GM12878 (cell line): ENCODE measurements around the gene HOOK2. TPM values are rescaled to one million over a fixed set of nuclear protein-coding genes. Genes with fewer than 3 reads are reported as not detected.

Experiments used
- ATAC-seq: fragments of 200-7000 bp; cut with Tn5 transposase; 3 replicates; pipeline ENCODE4 v1.9.1; 2020; ENCODE audit warnings: mild to moderate bottlenecking, moderate library complexity
- BruUV-seq: library from RNA; stranded (reverse); fragments of 400-500 nt; replicated peaks from 2 replicates; lab custom pipeline; 2021; lab: Mats Ljungman, UMichigan
- CTCF ChIA-PET: fragments of 300-600 bp; sonication (Branson Sonifier 250); formaldehyde crosslinking; extraction: SDS; loops from one replicate; lab custom pipeline; 2021; ENCODE audit warnings: inconsistent platforms; lab: Yijun Ruan, JAX
- POLR2A ChIA-PET: fragments of 350-600 bp; formaldehyde crosslinking; extraction: SDS; loops from one replicate; lab custom pipeline; 2021; ENCODE audit warnings: inconsistent platforms; lab: Charles Lee
- RAD21 ChIA-PET: fragments of 300-600 bp; sonication (Branson Sonifier 250); formaldehyde crosslinking; loops from one replicate; lab custom pipeline; 2023; ENCODE audit warnings: antibody characterized with exemption; ENCODE audit not compliant: unreplicated experiment; lab: Charles Lee
- SMC1A ChIA-PET: fragments of 300-600 bp; sonication (Branson Sonifier 250); formaldehyde crosslinking; loops from one replicate; lab custom pipeline; 2023; ENCODE audit not compliant: unreplicated experiment, uncharacterized antibody; lab: Charles Lee
- DNase-seq: peaks from one replicate; pipeline ENCODE4 v3.0.0-alpha.2; 2011; ENCODE audit warnings: low read depth, low spot score
- FAIRE-seq: peaks from 3 replicates; lab custom pipeline; 2011; peaks lifted over from hg19 to GRCh38; lab: Jason Lieb, UNC
- H2AFZ ChIP-seq: 2 replicates; pipeline ENCODE4 v1.6.0; 2011; ENCODE audit warnings: low read depth, low read length, control low read depth; ENCODE audit not compliant: control insufficient read depth
- H3K27ac ChIP-seq: 2 replicates; pipeline ENCODE4 v1.5.1; 2011; ENCODE audit warnings: control low read depth; ENCODE audit not compliant: control insufficient read depth, insufficient read depth
- H3K27me3 ChIP-seq, 2 experiments: replicated peaks in 1 of 2; 2 replicates each; pipeline versions ENCODE4 v1.6.0 to v1.6.1; 2011; ENCODE audit warnings: low read length in 1 of 2; ENCODE audit not compliant: control insufficient read depth in 2 of 2, insufficient read depth in 2 of 2
- H3K36me3 ChIP-seq, 2 experiments: 2 replicates each; pipeline ENCODE4 v1.5.1; 2011; ENCODE audit warnings: low read length in 1 of 2; ENCODE audit not compliant: control insufficient read depth in 2 of 2, insufficient read depth in 2 of 2
- H3K4me1 ChIP-seq: 2 replicates; pipeline ENCODE4 v1.6.1; 2011; ENCODE audit warnings: mild to moderate bottlenecking, low read length, moderate library complexity, mixed read lengths; ENCODE audit not compliant: control insufficient read depth, insufficient read depth
- H3K4me2 ChIP-seq: 2 replicates; pipeline ENCODE4 v1.6.0; 2011; ENCODE audit warnings: control low read depth; ENCODE audit not compliant: control insufficient read depth, insufficient read depth
- H3K4me3 ChIP-seq: fragments of 200-600 bp; sonication (generic); 2 replicates; pipeline ENCODE4 v1.5.1; 2016
- H3K79me2 ChIP-seq: 2 replicates; pipeline ENCODE4 v1.6.0; 2011; ENCODE audit warnings: low read length; ENCODE audit not compliant: control insufficient read depth, insufficient read depth
- H3K9ac ChIP-seq: 2 replicates; pipeline ENCODE4 v1.8.0; 2011; ENCODE audit warnings: low read length, control low read depth, mixed read lengths; ENCODE audit not compliant: control insufficient read depth, insufficient read depth
- H3K9me3 ChIP-seq: replicated peaks from 3 replicates; pipeline ENCODE4 v1.5.1; 2011; ENCODE audit warnings: mild to moderate bottlenecking, low read length; ENCODE audit not compliant: control insufficient read depth, insufficient read depth
- H4K20me1 ChIP-seq: 2 replicates; pipeline ENCODE4 v1.6.0; 2011; ENCODE audit not compliant: control insufficient read depth, insufficient read depth
- ATF3 ChIP-seq: IDR thresholded peaks from 2 replicates; pipeline ENCODE4 v1.6.1; 2011; ENCODE audit warnings: low read depth, mild to moderate bottlenecking, low read length, moderate library complexity, borderline replicate concordance; ENCODE audit errors: extremely low read depth
- BCL11A ChIP-seq: IDR thresholded peaks from 2 replicates; pipeline ENCODE4 v1.6.1; 2011; ENCODE audit warnings: low read depth, low read length
- CBFB ChIP-seq: IDR thresholded peaks from 2 replicates; pipeline ENCODE4 v1.6.1; 2016; ENCODE audit warnings: antibody characterized with exemption, low read depth
- CREB1 ChIP-seq: IDR thresholded peaks from 2 replicates; pipeline ENCODE4 v1.6.1; 2012; ENCODE audit warnings: low read depth, mild to moderate bottlenecking, inconsistent platforms
- CREM ChIP-seq: IDR thresholded peaks from 2 replicates; pipeline ENCODE4 v1.6.1; 2014; ENCODE audit warnings: antibody characterized with exemption, low read depth
- E4F1 ChIP-seq: fragments of 450-650 bp; IDR thresholded peaks from 2 replicates; pipeline ENCODE4 v1.6.1; 2018; ENCODE audit warnings: borderline replicate concordance, mild to moderate bottlenecking; ENCODE audit not compliant: partially characterized antibody
- EP300 ChIP-seq, 2 experiments: fragments of 150-350 bp in 1 of 2; IDR thresholded peaks; 2 replicates each; pipeline ENCODE4 v1.6.1; 2011 to 2012; ENCODE audit warnings: low read depth in 2 of 2, low read length in 2 of 2, borderline replicate concordance in 1 of 2, improper control_type of control experiment in 1 of 2, inconsistent platforms in 1 of 2; ENCODE audit not compliant: control insufficient read depth in 1 of 2
- GABPA ChIP-seq: IDR thresholded peaks from 2 replicates; pipeline ENCODE4 v1.6.1; 2014; ENCODE audit warnings: antibody characterized with exemption, low read depth, mild to moderate bottlenecking, inconsistent platforms
- HDAC2 ChIP-seq: fragments of 200-600 bp; sonication (generic); IDR thresholded peaks from 2 replicates; pipeline ENCODE4 v1.6.1; 2017
- NFIC ChIP-seq: IDR thresholded peaks from 2 replicates; pipeline ENCODE4 v1.6.1; 2012; ENCODE audit warnings: low read depth, mild to moderate bottlenecking, inconsistent platforms, low read length, moderate library complexity
- RAD21 ChIP-seq: IDR thresholded peaks from 2 replicates; pipeline ENCODE4 v1.6.1; 2011; ENCODE audit warnings: mild to moderate bottlenecking, low read depth, low read length, moderate library complexity; ENCODE audit not compliant: insufficient read depth
- RELA ChIP-seq: fragments of 450-650 bp; IDR thresholded peaks from 2 replicates; pipeline ENCODE4 v1.8.0; 2014; ENCODE audit warnings: borderline replicate concordance; ENCODE audit not compliant: partially characterized antibody
- SMAD1 ChIP-seq: fragments of 450-650 bp; IDR thresholded peaks from 2 replicates; pipeline ENCODE4 v1.6.1; 2018; ENCODE audit warnings: mild to moderate bottlenecking, low read depth; ENCODE audit not compliant: partially characterized antibody
- SUZ12 ChIP-seq: fragments of 200-600 bp; sonication (generic); IDR thresholded peaks from one replicate; pipeline ENCODE4 v1.6.1; 2018; ENCODE audit warnings: antibody characterized with exemption, mild to moderate bottlenecking; ENCODE audit not compliant: unreplicated experiment
- TAF1 ChIP-seq: IDR thresholded peaks from 2 replicates; pipeline ENCODE4 v1.6.1; 2011; ENCODE audit warnings: mild to moderate bottlenecking, low read depth, low read length, borderline replicate concordance
- ZNF207 ChIP-seq: fragments of 450-650 bp; IDR thresholded peaks from 2 replicates; pipeline ENCODE4 v1.6.1; 2014; ENCODE audit warnings: antibody characterized with exemption, mild to moderate bottlenecking, borderline replicate concordance
- ZNF384 ChIP-seq: IDR thresholded peaks from 2 replicates; pipeline ENCODE4 v1.6.1; 2012; ENCODE audit warnings: low read depth, mild to moderate bottlenecking, low read length, improper control_type of control experiment, borderline replicate concordance
- ZSCAN29 ChIP-seq: fragments of 450-650 bp; IDR thresholded peaks from 2 replicates; pipeline ENCODE4 v1.6.1; 2017; ENCODE audit warnings: mild to moderate bottlenecking, moderate library complexity
- WGBS: methylation state at CpG from one replicate; pipeline ENCODE4 v1.1.6; 2016; ENCODE audit warnings: low lambda C conversion rate; ENCODE audit not compliant: insufficient replicate concordance, insufficient coverage; ENCODE audit errors: missing lambda C conversion rate; 5-methylcytosine and 5-hydroxymethylcytosine counted together
- in situ Hi-C: fragments of 300-500 bp; cut with MboI; formaldehyde crosslinking; loops from 9 replicates; pipeline ENCODE4 v1.14.3; 2018; ENCODE audit warnings: mixed read lengths
- intact Hi-C: fragments of 100-400 bp; cut with micrococcal nuclease; formaldehyde crosslinking; loops from one replicate; pipeline ENCODE4 v1.14.2; 2022; ENCODE audit not compliant: unreplicated experiment
- polyA plus RNA-seq, 11 experiments: library from polyadenylated mRNA; depleted of rRNA in 4 of 11; unstranded in 6 of 11; stranded (reverse) in 5 of 11; fragments of >200 nt; fragmentation: Nextera tagmentation in 4 of 11; fragmentation: Illumina TruSeq in 1 of 11; extraction: Ambion mirVana in 4 of 11; extraction: Trizol in 1 of 11; gene quantifications; 1 replicate in 1 of 11; 2 replicates in 10 of 11; pipeline versions ENCODE4 v1.2.1 to v1.2.3, GENCODE V29; 2011 to 2016; ENCODE audit warnings: inconsistent platforms in 2 of 11, missing spikeins in 2 of 11, low read depth in 1 of 11
- total RNA-seq, 4 experiments: library from RNA; depleted of rRNA in 3 of 4; stranded (reverse); fragments of >200 nt in 3 of 4; fragmentation: Illumina TruSeq in 1 of 4; extraction: Trizol in 1 of 4; gene quantifications; 2 replicates each; pipeline versions ENCODE4 v1.2.1 to v1.2.3, GENCODE V29; 2013 to 2021
- TF ChIP-seq, protein P1 (sequence below): IDR thresholded peaks from 2 replicates; pipeline ENCODE4 v1.6.1; 2011; ENCODE audit warnings: low read depth, low read length, improper control_type of control experiment, borderline replicate concordance

HOOK2 gene
- total and polyA plus RNA-seq, 10 of the 15 experiments (the other 5 are each of a cell fraction or from before 2014, with no cell fraction given) = 1.5 to 9.6 (median 6.2) TPM

GRCh38 chr19:12722566-12723380 is 52.6 kb downstream of the HOOK2 start:
- ChIA-PET POLR2A (interaction anchor here (0.7 to 6.8 kb wide), 11 partner anchors 11 to 209 kb away, joined by 3 to 58 read pairs (median 4); partner anchors contain the start of genes FBXW9, GET3, MAN2B1 and TRIR), RAD21 (interaction anchor here (0.6 to 3.3 kb wide), 5 partner anchors 12 to 1346 kb away, joined by 3 to 31 read pairs (median 4); partner anchors contain the start of genes TRIR and ZNF20), CTCF (interaction anchor here (0.6 to 5.4 kb wide), 18 partner anchors 10 to 1684 kb away, joined by 3 to 30 read pairs (median 4); partner anchors contain the start of genes GET3 and TRIR), SMC1A (interaction anchor here (1.0 to 5.1 kb wide), 5 partner anchors 11 to 44 kb away, joined by 3 to 28 read pairs (median 6); partner anchors contain the start of genes GET3 and TRIR)
- H3K9ac ChIP-seq = peak overlapping the region; percentile 81
- DNase-seq = peak; percentile 81
- H4K20me1 ChIP-seq = no peaks in the 10 kb centered on the region; the same call in 1 of the 2 replicates
- H3K4me2 ChIP-seq = peak overlapping the region; percentile 90
- H3K36me3 ChIP-seq = peaks cover 9% of the 10 kb centered on the region in 2 experiments
- WGBS = 2% methylated on average over 25 of the region's 32 CpGs
- BruUV-seq = TSS peak; percentile 95
- H3K79me2 ChIP-seq = peaks cover 51% of the 10 kb centered on the region
- intact Hi-C loops (no loop called here), in situ Hi-C loops (no loop called here)
- H3K4me3 ChIP-seq = peak overlapping the region; percentile 91
- no peaks in the 10 kb centered on the region for H3K9me3 ChIP-seq
- FAIRE-seq = peak; percentile 99
- no peaks in the 10 kb centered on the region for H3K27me3 ChIP-seq
- ATAC-seq = peak; percentile 87
- peak overlapping the region; percentile 81 for H3K27ac ChIP-seq
- H2AFZ ChIP-seq = peak overlapping the region; percentile 98
- peaks cover 8% of the 10 kb centered on the region; the same call in 1 of the 2 replicates for H3K4me1 ChIP-seq
- peak; percentile 53 for TF ChIP-seq RELA
- peak; percentile 10 for TF ChIP-seq E4F1
- TF ChIP-seq, protein P1, sequence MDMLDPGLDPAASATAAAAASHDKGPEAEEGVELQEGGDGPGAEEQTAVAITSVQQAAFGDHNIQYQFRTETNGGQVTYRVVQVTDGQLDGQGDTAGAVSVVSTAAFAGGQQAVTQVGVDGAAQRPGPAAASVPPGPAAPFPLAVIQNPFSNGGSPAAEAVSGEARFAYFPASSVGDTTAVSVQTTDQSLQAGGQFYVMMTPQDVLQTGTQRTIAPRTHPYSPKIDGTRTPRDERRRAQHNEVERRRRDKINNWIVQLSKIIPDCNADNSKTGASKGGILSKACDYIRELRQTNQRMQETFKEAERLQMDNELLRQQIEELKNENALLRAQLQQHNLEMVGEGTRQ = peak; percentile 99
- 0 out of 2 replicates have a peak, but pooled peaks have one; percentile 43 for TF ChIP-seq NFIC
- TF ChIP-seq EP300 (IDR thresholded peaks at IDR 0.05; ENCODE audit: borderline replicate concordance in 1 of 2, control insufficient read depth in 1 of 2, low read depth in 2 of 2, low read length in 2 of 2) = peak; percentile 4 to 40; a peak in 1 of 4 replicates
- no peak for TF ChIP-seq SMAD1
- TF ChIP-seq ZNF207 = no peak
- TF ChIP-seq ZNF384 = peak; percentile 99
- TF ChIP-seq RAD21 = no peak
- peak; percentile 75 for TF ChIP-seq CREB1
- no peak for TF ChIP-seq BCL11A
- no peak for TF ChIP-seq ZSCAN29
- TF ChIP-seq CBFB = peak; percentile 89
- peak; percentile 83 for TF ChIP-seq GABPA
- TF ChIP-seq SUZ12 = no peak
- TF ChIP-seq CREM = peak; percentile 81
- peak; percentile 95; the same call in 1 of the 2 replicates for TF ChIP-seq ATF3
- TF ChIP-seq HDAC2 = no peak
- TF ChIP-seq TAF1 = peak; percentile 38; the same call in 1 of the 2 replicates
